ENCODE results near the gene MRPS34. TPM values are rescaled to one million over a fixed set of nuclear protein-coding genes. Genes with fewer than 3 reads are reported as not detected.
A peak's percentile ranks its signal among the peaks of the same experiment; 100 is the strongest.

The MRPS34 gene
- total and polyA plus RNA-seq, 2 experiments from 2014 or later, result 164 to 188 TPM

DNA sequence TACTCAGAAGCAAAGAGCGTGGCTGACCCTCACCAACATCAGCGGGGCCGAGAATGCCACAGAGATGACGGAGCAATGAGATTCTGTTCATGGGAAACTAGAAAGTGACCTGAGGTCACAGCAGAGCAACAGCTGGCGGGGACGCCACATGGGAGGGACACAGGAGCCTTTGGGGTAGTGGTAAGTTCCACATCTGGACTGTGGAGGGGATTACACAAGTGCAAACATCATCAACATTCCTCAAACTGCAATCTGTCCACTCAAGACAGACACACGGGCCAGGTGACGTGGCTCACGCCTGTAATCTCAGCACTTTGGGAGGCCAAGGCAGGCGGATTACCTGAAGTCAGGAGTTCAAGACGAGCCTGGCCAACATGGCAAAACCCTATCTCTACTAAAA is 42.5 kb upstream of the MRPS34 start:
- no peak for TF ChIP-seq CTCF (IDR thresholded peaks at IDR 0.05; ENCODE audit: low read depth, low read length)
- H3K4me3 ChIP-seq, result no peak overlapping the region
- H3K36me3 ChIP-seq, result peaks cover 20% of the 10 kb centered on the region
- no peak for DNase-seq (ENCODE audit: low read depth in 1 of 2, low spot score in 1 of 2)
- no peak overlapping the region for H3K27ac ChIP-seq
- no peaks in the 10 kb centered on the region for H3K27me3 ChIP-seq
- H3K4me1 ChIP-seq (ENCODE audit: low read depth), result no peaks in the 10 kb centered on the region
- H3K9me3 ChIP-seq (ENCODE audit: low read depth), result no peaks in the 10 kb centered on the region

DNA sequence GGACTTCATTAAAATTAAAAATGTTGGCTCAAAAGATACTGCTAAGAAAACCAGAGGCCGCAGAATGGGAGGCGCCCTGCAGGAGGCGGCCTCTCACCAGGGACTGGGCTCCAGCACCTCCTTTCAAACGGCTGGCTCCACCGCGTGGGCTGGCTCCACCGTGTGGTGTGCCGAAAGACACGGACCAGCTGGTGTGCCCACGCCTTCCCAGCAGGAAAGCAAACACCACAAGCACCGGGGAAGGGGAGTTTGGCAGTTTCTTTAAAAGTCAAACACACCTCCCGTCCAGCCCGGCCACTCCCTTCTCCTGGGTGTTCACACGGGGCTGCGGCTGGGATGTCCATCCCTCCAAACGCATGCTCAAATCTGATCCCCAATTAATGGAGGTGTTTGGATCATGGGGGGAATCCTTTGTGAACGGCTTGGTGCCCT is 39.8 kb upstream of the MRPS34 start:
- peak; percentile 67 for TF ChIP-seq CTCF (IDR thresholded peaks at IDR 0.05; ENCODE audit: low read depth, low read length)
- Histone ChIP-seq H3K27me3 (no peaks in the 10 kb centered on the region), H3K4me1 (ENCODE audit: low read depth) (no peaks in the 10 kb centered on the region), H3K4me3 (no peak overlapping the region), H3K27ac (no peak overlapping the region), H3K9me3 (ENCODE audit: low read depth) (no peaks in the 10 kb centered on the region), H3K36me3 (peaks cover 19% of the 10 kb centered on the region)
- DNase-seq (ENCODE audit: low read depth in 1 of 2, low spot score in 1 of 2), result peak; percentile 58 to 92

DNA sequence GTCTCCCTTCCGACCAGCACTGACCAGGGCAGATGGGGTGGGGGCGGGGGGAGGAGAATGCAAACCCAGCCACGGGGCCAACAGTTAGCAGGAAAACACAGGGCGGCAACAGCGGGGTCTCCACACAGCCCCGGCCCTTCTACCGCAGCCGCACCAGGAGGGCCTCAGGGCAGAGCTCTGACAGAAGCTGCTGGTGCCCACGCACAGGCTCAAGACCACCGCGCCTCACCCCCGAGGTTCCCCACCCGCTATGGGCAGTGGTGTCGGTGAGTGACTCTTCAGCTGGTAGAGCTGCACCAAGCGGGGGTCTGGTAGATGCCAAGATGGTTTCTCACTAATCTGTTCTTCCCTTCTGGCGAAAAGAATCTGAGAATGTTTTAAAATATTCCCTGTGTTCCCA is 37.6 kb upstream of the MRPS34 start:
- no peak for TF ChIP-seq CTCF (IDR thresholded peaks at IDR 0.05; ENCODE audit: low read depth, low read length)
- Histone ChIP-seq H3K36me3 (peaks cover 10% of the 10 kb centered on the region), H3K27ac (no peak overlapping the region), H3K4me1 (ENCODE audit: low read depth) (no peaks in the 10 kb centered on the region), H3K9me3 (ENCODE audit: low read depth) (no peaks in the 10 kb centered on the region), H3K27me3 (no peaks in the 10 kb centered on the region), H3K4me3 (no peak overlapping the region)
- no peak for DNase-seq (ENCODE audit: low read depth in 1 of 2, low spot score in 1 of 2)

GRCh38 chr16:1810106-1810505 is 37.2 kb upstream of the MRPS34 start:
- Histone ChIP-seq H3K9me3 (ENCODE audit: low read depth) (no peaks in the 10 kb centered on the region), H3K27ac (no peak overlapping the region)
- TF ChIP-seq CTCF (IDR thresholded peaks at IDR 0.05; ENCODE audit: low read depth, low read length), result no peak

DNA sequence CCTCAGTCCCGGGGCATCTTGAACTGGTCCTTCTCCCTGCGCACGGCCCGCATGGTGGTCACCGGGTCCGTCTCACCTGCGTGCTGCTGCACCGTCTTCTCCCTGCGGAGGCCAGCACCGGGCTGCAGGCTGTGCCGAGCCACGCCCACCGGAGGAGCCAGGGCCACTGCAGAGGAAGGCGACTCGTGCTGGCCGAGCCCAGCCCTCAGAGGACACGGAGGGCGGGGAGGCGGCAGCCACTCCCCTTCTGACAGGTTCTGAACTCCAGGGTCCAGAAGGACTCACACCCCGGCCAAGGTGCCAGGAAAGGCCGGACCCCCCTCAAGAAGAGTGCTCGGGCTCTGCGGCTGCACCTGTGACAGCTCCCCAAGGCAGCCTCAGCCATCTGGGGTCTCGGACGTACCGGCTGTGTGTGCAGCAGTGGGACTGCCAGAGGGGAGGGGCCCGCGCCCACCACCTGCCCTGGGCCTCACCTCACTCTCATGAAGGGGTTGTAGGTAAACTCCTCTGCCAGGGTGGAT is 36.4 kb upstream of the MRPS34 start:
- H3K4me1 ChIP-seq (ENCODE audit: low read depth), result no peaks in the 10 kb centered on the region
- no peak for DNase-seq (ENCODE audit: low read depth in 1 of 2, low spot score in 1 of 2)
- H3K36me3 ChIP-seq, result peaks cover 6% of the 10 kb centered on the region
- no peaks in the 10 kb centered on the region for H3K9me3 ChIP-seq (ENCODE audit: low read depth)
- H3K4me3 ChIP-seq, result no peak overlapping the region
- H3K27me3 ChIP-seq, result no peaks in the 10 kb centered on the region
- TF ChIP-seq CTCF (IDR thresholded peaks at IDR 0.05; ENCODE audit: low read depth, low read length), result no peak
- no peak overlapping the region for H3K27ac ChIP-seq

More at GRCh38 chr16:1810106-1810505, 37.2 kb upstream of the MRPS34 start:
- no peak overlapping the region for H3K4me3 ChIP-seq
- H3K4me1 ChIP-seq (ENCODE audit: low read depth), result no peaks in the 10 kb centered on the region
- DNase-seq (ENCODE audit: low read depth in 1 of 2, low spot score in 1 of 2), result no peak
- no peaks in the 10 kb centered on the region for H3K27me3 ChIP-seq
- peaks cover 6% of the 10 kb centered on the region for H3K36me3 ChIP-seq
